Activated T-helper 9 cell treated with anti-CD3 and anti-CD28 coated beads, Interleukin-2, amount 50 U/mL, for 16 hours (primary cell): Measurements from ENCODE around the gene ARHGEF12.

Experiments
- DNase-seq: peaks from one replicate; pipeline ENCODE4 v3.0.0-alpha.2; 2020; ENCODE audit warnings: low read depth

The ARHGEF12 gene

DNA sequence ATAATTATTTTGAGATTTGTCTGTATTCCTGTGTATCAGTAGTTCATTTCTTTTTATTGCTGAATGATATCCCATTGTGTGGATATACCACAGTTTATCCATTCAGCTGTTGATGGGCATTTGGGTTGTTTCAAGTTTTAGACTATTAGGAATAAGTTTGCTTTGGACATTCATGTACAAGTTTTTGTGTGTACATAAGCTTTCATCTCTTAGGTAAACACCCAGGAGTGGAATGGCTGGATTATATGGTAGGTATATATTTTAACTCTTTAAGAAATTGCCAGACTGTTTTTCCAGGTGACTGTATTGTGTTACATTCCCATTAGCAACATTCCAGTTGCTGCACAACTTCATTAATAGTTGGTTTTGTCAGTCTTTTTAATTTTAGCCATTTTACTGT lies 52.0 kb downstream of the ARHGEF12 start:
- no peak for DNase-seq

DNA sequence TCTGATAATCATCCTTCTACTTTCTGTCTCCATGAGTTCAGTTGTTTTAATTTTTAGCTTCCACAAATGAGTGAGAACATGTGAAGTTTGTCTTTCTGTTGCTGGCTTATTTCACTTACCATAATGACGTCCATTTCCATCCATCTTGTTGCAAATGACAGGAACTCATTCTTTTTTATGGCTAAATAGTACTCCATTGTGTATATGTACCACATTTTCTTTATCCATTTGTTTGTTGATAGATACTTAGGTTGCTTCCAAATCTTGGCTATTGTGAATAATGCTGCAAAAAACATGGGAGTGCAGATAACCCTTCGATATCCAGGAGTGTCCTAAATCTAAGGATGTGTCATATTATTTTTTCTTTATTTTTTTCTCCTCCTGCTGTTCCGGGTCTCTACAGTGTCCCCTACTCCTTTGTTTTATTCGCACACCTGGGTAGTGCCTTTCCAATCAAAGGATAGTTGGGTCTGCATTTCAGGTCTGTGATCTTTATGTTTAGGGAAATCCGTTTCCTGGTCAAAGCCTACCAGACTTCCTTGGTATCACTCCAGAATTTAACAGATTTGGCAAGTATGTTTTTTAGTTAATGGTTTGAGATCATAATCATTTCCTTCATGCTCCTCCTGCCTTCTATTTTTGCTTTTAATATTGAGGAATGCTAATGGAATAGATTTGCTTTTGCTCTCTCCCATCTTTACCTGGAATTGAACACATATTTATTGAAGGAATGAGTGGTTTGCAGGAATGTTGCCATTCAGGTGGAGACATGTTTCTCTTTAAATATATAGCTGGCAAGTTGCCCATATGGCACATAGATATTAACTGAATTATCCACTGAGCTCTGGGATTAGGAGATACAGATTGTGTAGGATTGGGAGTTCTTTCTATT lies 53.7 kb downstream of the ARHGEF12 start:
- DNase-seq: no peak

GRCh38 chr11:120390585-120390922 lies 54.3 kb downstream of the ARHGEF12 start:
- DNase-seq: no peak

DNA sequence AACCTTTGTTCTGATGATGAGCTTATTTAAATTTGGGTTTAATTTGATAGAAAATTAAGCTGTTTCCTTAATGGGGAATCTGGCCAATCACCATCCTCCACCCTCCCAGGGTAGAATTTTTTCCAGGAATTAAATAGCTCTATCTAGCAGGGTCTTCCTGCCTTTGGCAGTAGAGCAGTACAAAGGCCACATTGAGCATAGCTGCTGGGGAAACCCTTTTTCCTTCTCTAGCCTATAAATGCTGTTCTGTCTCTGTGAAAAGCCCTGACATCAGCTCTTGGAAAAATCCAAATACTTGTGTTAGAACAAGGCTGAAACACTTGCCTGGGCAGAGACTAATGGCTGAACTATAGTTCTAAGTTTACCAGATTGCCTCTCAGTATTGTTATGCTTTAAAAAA lies 55.1 kb downstream of the ARHGEF12 start:
- DNase-seq: no peak

DNA sequence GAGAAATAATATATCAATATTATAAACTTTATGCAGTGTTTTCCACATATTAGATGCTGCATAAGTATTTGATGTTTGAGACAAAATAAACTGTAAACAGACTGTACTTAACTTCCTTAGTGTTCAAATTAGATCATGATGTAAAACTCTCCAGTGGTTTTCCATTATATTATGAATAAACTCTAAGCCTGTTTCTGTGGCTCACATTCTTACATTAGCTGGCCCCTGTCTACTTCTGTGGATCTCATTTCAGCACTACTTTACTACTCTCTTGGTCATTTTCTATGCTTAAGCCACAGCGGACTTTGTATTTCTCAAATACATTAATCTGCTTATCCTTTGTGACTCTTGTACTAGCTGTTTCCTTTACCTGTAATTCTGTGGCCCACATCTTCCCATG lies 55.6 kb downstream of the ARHGEF12 start:
- DNase-seq: no peak

DNA sequence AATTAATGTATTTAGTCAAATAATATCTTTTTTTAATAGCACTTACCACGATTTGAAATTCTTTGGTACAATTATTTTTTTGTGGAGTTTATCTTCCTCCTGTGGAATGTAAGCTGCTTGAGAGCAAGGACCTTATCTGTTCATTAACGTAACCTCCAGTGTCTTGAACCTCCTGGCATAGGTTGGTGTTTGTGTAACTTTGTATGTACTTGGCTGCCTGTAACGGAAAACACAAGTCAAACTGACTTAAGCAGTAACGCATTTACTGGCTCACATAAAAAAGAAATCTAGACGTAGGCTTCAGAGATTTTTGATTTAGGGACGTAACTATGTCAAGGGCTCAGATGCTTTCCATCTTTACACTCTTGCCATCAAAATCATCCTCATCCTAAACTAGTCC lies 56.1 kb downstream of the ARHGEF12 start:
- no peak for DNase-seq

DNA sequence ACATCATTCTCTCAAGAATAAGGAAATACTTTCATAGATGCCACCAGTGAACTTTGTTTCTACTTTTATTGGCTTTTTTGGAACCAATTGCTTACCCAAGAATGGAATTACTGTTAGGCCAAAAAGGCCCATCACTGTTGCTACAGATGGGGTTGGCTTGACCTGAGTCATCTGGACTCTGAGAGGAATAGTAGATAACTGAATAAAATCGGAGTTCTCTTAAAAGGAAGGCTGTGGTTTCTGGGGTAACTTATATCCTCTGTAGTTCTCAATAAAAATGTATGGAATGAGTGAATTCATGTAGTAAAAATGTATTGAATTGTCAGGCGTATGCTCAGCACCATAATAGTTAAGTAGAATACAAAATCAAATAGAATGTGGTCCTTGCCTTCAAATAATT lies 56.6 kb downstream of the ARHGEF12 start:
- DNase-seq: no peak

DNA sequence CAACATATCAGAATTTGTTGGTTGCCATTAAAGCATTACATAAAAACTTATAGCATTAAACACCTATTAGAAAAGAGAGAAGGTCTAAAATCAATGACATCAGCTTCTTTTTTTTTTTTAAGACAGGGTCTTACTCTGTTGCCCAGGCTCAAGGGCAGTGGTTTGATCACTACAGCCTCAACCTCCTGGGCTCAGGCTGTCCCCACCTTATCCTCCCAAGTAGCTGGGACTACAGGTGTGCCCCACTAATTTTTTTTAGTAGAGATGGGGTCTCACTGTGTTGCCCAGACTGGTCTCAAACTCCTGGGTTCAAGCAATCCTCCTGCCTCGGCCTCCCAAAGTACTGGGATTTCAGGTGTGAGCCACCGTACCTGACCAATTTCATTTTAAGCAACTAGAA lies 57.9 kb downstream of the ARHGEF12 start:
- no peak for DNase-seq

GRCh38 chr11:120395778-120396177 lies 59.6 kb downstream of the ARHGEF12 start:
- no peak for DNase-seq

GRCh38 chr11:120398132-120398531 lies 61.9 kb downstream of the ARHGEF12 start:
- no peak for DNase-seq

DNA sequence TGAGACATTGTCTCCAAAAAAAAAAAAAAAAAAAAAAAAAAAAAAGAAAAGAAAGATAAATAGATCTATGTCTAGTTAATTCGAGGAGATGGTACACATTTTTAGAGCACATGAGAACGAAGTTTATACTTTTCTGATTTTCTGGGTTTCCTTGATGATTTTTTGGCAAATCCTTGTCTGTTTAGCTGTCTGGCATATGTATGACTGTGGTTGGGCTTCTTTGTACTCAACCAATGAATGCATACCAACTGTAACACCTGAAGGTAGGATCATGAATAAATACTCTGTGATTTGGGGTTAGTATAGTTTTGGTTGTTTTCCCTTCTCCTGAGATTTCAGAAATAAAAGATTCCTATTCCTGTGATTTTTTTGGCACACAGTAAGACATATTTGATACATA lies 63.1 kb downstream of the ARHGEF12 start:
- DNase-seq: no peak

GRCh38 chr11:120400564-120401364 lies 64.6 kb downstream of the ARHGEF12 start:
- no peak for DNase-seq

DNA sequence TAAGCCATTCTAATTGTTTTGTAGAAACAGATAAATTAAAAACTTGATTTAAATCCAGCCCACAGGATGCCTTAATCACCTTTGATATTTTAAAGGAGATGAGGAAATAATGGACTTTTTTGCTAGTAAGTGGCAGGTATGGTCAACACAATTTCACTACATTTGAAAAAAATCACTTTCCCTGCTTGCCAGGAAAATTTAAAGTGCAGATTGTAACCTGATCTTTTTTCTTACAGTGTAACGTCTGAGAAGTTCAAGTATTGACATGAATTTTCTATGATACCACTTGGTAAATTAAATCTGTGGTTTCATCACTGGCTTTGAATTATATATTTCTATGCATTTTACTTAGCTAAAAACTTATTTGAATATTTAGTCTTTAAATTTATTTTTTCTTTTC lies 65.3 kb downstream of the ARHGEF12 start:
- no peak for DNase-seq

DNA sequence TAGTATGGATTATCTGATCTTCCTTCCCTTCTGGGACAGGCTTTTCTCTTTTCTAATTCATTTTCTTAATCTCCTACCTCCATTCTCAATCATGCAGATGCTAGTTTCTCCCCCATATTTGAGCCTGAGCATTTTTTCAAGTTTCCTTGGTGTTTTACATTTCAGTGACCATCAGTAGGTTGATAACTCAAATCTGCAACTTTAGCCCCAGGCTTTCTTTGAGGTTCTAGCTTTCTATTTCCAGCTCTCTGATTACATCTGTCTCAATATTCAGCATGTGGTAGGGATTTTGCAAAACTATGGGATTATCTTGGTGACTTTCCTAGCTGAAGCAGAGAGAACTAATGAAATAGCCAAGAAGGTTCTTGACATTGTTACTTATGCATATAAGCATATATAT lies 67.8 kb downstream of the ARHGEF12 start:
- DNase-seq: no peak

GRCh38 chr11:120404495-120404894 lies 68.3 kb downstream of the ARHGEF12 start:
- no peak for DNase-seq

DNA sequence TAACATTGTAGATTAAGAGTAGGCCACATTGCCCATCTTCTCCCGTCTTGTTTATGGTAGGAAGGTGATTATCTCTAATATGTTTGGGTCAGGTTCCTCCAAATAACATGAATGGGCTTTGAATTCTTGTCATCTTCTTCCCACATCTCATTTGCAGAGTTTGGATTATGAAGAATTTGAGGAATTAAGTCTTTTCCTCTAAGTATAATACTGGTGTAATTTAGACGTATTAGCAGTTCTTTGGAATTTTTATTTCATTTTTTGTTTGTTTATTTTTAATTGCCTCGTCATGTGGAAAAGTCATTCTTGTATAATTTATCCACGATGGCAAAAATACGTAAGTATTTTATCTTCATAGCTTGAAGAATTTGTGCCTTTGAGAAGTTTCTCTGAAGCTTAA lies 73.4 kb downstream of the ARHGEF12 start:
- DNase-seq: no peak

DNA sequence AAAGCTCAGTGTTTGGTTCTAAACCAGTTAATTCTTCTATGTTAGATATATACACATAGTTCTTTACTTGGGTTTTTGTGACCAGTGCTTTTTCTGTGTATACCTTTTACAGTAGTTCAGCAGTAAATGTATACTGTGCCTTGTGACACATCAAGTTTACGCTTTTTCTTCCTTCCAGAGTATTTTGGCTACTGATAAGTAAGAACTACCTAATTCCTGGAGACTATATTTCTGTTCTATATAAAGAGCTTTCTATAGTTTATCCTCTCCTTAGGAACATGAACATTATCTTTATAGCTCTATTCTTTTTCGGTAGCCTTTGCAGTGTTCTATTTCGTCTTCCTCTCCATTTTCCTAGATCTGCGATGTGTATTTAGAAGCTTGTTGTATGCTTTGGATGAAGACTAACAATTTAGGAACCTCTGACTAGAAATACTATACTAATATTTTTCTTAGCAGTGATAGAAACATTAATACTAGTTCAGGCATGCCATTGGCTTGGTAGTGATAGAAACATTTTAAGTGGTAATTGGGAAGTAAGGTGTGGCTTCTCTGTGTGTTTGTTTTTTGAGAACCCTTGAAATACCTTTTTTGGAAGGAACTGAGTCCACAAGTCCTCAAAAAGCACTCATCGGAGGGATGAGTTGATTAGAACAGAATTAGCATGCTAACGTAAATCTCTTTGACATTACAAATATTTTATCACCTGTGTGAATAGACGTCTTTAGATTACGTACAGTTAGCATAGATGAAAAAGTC lies 74.6 kb downstream of the ARHGEF12 start:
- DNase-seq: no peak

GRCh38 chr11:120413480-120413879 lies 77.3 kb downstream of the ARHGEF12 start:
- DNase-seq: no peak

DNA sequence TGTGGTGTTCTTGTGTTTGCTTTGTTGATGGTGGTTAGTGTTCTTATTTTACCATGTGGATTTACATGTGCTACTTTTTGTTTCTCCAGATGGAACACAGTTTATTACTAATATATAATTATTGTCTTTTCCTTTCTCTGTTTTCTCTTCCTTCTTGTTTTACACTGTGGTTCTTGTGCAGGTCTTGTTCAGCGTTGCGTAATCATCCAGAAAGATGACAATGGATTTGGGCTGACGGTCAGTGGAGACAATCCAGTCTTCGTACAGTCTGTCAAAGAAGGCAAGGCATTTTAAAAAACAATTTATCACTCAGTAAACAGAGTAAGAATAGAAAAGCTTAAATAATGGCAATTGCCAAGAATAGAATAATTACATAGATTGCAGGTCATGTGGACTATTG lies 84.4 kb downstream of the ARHGEF12 start:
- DNase-seq: no peak

- DNase-seq: no peak
Measured at GRCh38 chr11:120424185-120424969, 88.2 kb downstream of the ARHGEF12 start.

DNA sequence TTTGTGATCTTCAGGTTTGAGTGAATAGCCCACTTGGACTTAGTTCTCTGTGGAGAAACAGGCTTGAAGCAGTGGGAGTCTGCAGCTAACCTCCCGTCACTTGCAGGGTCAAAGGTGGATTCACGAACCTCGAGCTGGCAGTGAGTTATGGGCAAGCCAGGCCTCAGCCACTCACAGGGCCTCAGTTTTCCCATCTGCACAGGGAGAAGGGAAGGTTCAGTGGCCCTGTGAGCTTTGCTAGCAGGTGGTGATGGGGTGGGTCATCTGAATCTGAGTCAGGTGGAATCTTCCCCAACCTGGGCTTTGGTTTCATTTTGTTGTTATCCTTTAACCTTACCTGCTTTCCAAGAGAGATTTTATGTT lies 88.7 kb downstream of the ARHGEF12 start:
- DNase-seq: no peak

DNA sequence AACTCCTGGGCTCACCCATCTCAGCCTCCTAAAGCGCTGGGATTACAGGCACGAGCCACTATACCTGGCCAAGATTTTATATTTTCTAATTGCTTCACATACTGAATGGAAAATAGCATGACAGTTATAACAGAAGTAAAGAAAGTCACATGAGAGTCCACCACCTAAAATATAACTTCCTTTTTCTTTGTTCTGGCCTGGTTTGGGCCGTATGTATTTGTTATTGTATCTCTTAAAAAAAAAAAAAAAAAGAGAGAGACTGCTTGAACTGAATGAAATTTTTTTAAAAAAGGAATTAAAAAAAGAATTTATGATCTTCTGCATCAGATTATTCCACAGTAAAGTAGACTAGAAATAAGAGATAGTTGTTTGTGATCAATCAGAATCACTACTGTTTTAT lies 89.3 kb downstream of the ARHGEF12 start:
- no peak for DNase-seq
